HCT116 (cell line): Measurements from ENCODE around the gene CLDN14. TPM values are rescaled to one million over a fixed set of nuclear protein-coding genes. Genes with fewer than 3 reads are reported as not detected.

Experiments
- ATAC-seq: fragments of 200-7000 bp; cut with Tn5 transposase; 2 replicates; pipeline ENCODE4 v1.9.1; 2020; ENCODE audit warnings: mild to moderate bottlenecking, moderate library complexity
- BruUV-seq: library from RNA; stranded (reverse); fragments of 400-500 nt; replicated peaks from 2 replicates; lab custom pipeline; 2021; lab: Mats Ljungman, UMichigan
- CTCF ChIA-PET: fragments of 300-600 bp; sonication (Branson Sonifier 250); formaldehyde crosslinking; loops from one replicate; lab custom pipeline; 2021; ENCODE audit warnings: antibody characterized with exemption; lab: Charles Lee
- POLR2A ChIA-PET: fragments of 300-600, 350-600 bp; sonication (Branson Sonifier 250); formaldehyde crosslinking; loops from one replicate; lab custom pipeline; 2021; ENCODE audit warnings: antibody characterized with exemption; lab: Charles Lee
- RAD21 ChIA-PET, 2 experiments: fragments of 300-600 bp; sonication (Branson Sonifier 250); formaldehyde crosslinking; loops; one replicate each; lab custom pipeline; 2023; ENCODE audit warnings: low total read pairs in 2 of 2; ENCODE audit not compliant: uncharacterized antibody in 2 of 2, unreplicated experiment in 2 of 2, low non-redundant PET in 1 of 2; lab: Charles Lee
- DNase-seq: peaks from one replicate; pipeline ENCODE4 v3.0.0-alpha.2; 2010; ENCODE audit warnings: low read depth, low spot score
- H2AFZ ChIP-seq: fragments of 200-600 bp; shearing (Covaris generic), sonication (generic); 2 replicates; pipeline ENCODE4 v1.6.1; 2017; ENCODE audit warnings: low read depth, mixed run types, mixed read lengths, antibody characterized with exemption, low read length; ENCODE audit not compliant: poor library complexity, severe bottlenecking
- H3K27ac ChIP-seq: 2 replicates; pipeline ENCODE4 v1.5.1; 2012; ENCODE audit warnings: low read depth, low read length
- H3K27me3 ChIP-seq: fragments of 200-600 bp; sonication (generic); 2 replicates; pipeline ENCODE4 v1.6.1; 2016; ENCODE audit warnings: mixed run types, low read length, mixed read lengths; ENCODE audit not compliant: insufficient read depth
- H3K36me3 ChIP-seq, 2 experiments: fragments of 200-500 bp in 1 of 2; fragments of 200-600 bp in 1 of 2; sonication (Bioruptor generic) in 1 of 2; sonication (generic) in 1 of 2; 2 replicates each; pipeline versions ENCODE4 v1.5.1 to v1.6.1; 2014 to 2016; ENCODE audit warnings: low read length in 2 of 2, inconsistent platforms in 1 of 2, mixed read lengths in 1 of 2, mixed run types in 1 of 2; ENCODE audit not compliant: insufficient read depth in 2 of 2, control insufficient read depth in 1 of 2
- H3K4me1 ChIP-seq, 2 experiments: fragments of 200-600 bp in 1 of 2; sonication (generic) in 1 of 2; 2 replicates each; pipeline versions ENCODE4 v1.5.1 to v1.6.1; 2012 to 2017; ENCODE audit warnings: low read length in 2 of 2, inconsistent platforms in 1 of 2, mild to moderate bottlenecking in 1 of 2, mixed read lengths in 1 of 2, mixed run types in 1 of 2, moderate library complexity in 1 of 2; ENCODE audit not compliant: insufficient read depth in 2 of 2, control insufficient read depth in 1 of 2
- H3K4me2 ChIP-seq: fragments of 200-600 bp; sonication (generic); 2 replicates; pipeline ENCODE4 v1.6.1; 2017; ENCODE audit warnings: mixed run types, low read length, mixed read lengths
- H3K4me3 ChIP-seq, 2 experiments: fragments of 200-600 bp in 1 of 2; sonication (generic) in 1 of 2; replicated peaks in 1 of 2; 2 replicates each; pipeline ENCODE4 v1.5.1; 2011 to 2016; ENCODE audit warnings: low read length in 2 of 2, control low read depth in 1 of 2, low read depth in 1 of 2, mild to moderate bottlenecking in 1 of 2, mixed read lengths in 1 of 2, mixed run types in 1 of 2
- H3K79me2 ChIP-seq: fragments of 200-600 bp; sonication (generic); 2 replicates; pipeline ENCODE4 v1.6.1; 2017; ENCODE audit warnings: mild to moderate bottlenecking, mixed run types, low read length, moderate library complexity, mixed read lengths; ENCODE audit not compliant: insufficient read depth
- H3K9ac ChIP-seq: fragments of 200-600 bp; sonication (generic); 2 replicates; pipeline ENCODE4 v1.6.1; 2016; ENCODE audit warnings: low read length, mixed read lengths
- H3K9me2 ChIP-seq: fragments of 200-600 bp; sonication (generic), shearing (Covaris generic); 2 replicates; pipeline ENCODE4 v1.6.1; 2017; ENCODE audit warnings: mixed run types, mild to moderate bottlenecking, moderate library complexity; ENCODE audit not compliant: insufficient read depth
- H3K9me3 ChIP-seq, 2 experiments: fragments of 200-500 bp in 1 of 2; fragments of 200-600 bp in 1 of 2; sonication (Bioruptor generic) in 1 of 2; sonication (generic) in 1 of 2; 2 replicates each; pipeline ENCODE4 v1.6.1; 2014 to 2017; ENCODE audit warnings: low read length in 2 of 2, mixed read lengths in 2 of 2, inconsistent platforms in 1 of 2, low read depth in 1 of 2, mild to moderate bottlenecking in 1 of 2, mixed run types in 1 of 2, moderate library complexity in 1 of 2; ENCODE audit not compliant: control insufficient read depth in 1 of 2, insufficient read depth in 1 of 2
- H4K20me1 ChIP-seq: fragments of 200-600 bp; sonication (generic), shearing (Covaris generic); 2 replicates; pipeline ENCODE4 v1.6.1; 2017; ENCODE audit warnings: mixed run types, mild to moderate bottlenecking, moderate library complexity; ENCODE audit not compliant: insufficient read depth
- CEBPB ChIP-seq: IDR thresholded peaks from 2 replicates; pipeline ENCODE4 v1.6.1; 2012; ENCODE audit warnings: low read depth
- EGR1 ChIP-seq: IDR thresholded peaks from 2 replicates; pipeline ENCODE4 v1.6.1; 2012; ENCODE audit warnings: low read depth
- EZH2 ChIP-seq: fragments of 200-600 bp; sonication (generic); IDR thresholded peaks from 2 replicates; pipeline ENCODE4 v1.6.1; 2017; ENCODE audit warnings: antibody characterized with exemption, mixed run types
- EZH2phosphoT487 ChIP-seq: fragments of 200-600 bp; IDR thresholded peaks from 2 replicates; pipeline ENCODE4 v1.6.1; 2018; ENCODE audit warnings: antibody characterized with exemption, borderline replicate concordance
- FOSL1 ChIP-seq: IDR thresholded peaks from 2 replicates; pipeline ENCODE4 v1.6.1; 2012; ENCODE audit warnings: low read depth
- JUND ChIP-seq: IDR thresholded peaks from 2 replicates; pipeline ENCODE4 v1.6.1; 2012
- POLR2AphosphoS5 ChIP-seq: IDR thresholded peaks from 2 replicates; pipeline ENCODE4 v1.6.1; 2011; ENCODE audit warnings: mild to moderate bottlenecking, low read depth, low read length, moderate library complexity
- RAD21 ChIP-seq: IDR thresholded peaks from 2 replicates; pipeline ENCODE4 v1.6.1; 2012; ENCODE audit warnings: low read depth, mild to moderate bottlenecking
- SIN3A ChIP-seq: IDR thresholded peaks from 2 replicates; pipeline ENCODE4 v1.6.1; 2012; ENCODE audit warnings: low read depth
- SP1 ChIP-seq: IDR thresholded peaks from 2 replicates; pipeline ENCODE4 v1.6.1; 2012; ENCODE audit warnings: low read depth
- intact Hi-C: fragments of 100-400 bp; cut with micrococcal nuclease; formaldehyde crosslinking; loops from 2 replicates; pipeline ENCODE4 v1.10.0; 2022
- total RNA-seq: library from RNA; stranded (reverse); gene quantifications from one replicate; pipeline ENCODE4 v1.2.1, GENCODE V29; 2021; ENCODE audit not compliant: unreplicated experiment
- TF ChIP-seq, protein P1 (sequence below): IDR thresholded peaks from 2 replicates; pipeline ENCODE4 v1.6.1; 2012
- TF ChIP-seq, protein P2 (sequence below), 3 experiments: fragments of 200-600 bp in 1 of 3; sonication (generic) in 1 of 3; IDR thresholded peaks in 2 of 3; conservative IDR thresholded peaks in 1 of 3; 2 replicates each; pipeline ENCODE4 v1.5.1; 2012 to 2017; ENCODE audit warnings: low read depth in 2 of 3, low read length in 2 of 3, antibody characterized with exemption in 1 of 3, borderline replicate concordance in 1 of 3, control low read depth in 1 of 3, mild to moderate bottlenecking in 1 of 3, mixed read lengths in 1 of 3, mixed run types in 1 of 3, moderate library complexity in 1 of 3; ENCODE audit not compliant: insufficient read depth in 1 of 3
- TF ChIP-seq, protein P3 (sequence below): IDR thresholded peaks from 2 replicates; pipeline ENCODE4 v1.6.1; 2012; ENCODE audit warnings: low read depth
- TF ChIP-seq, protein P4 (sequence below): IDR thresholded peaks from 2 replicates; pipeline ENCODE4 v1.6.1; 2011; ENCODE audit warnings: mild to moderate bottlenecking, low read length, moderate library complexity; ENCODE audit not compliant: insufficient replicate concordance; ENCODE audit errors: extremely low read depth

CLDN14 gene
- total RNA-seq, 1 experiment from 2014 or later = not detected

DNA sequence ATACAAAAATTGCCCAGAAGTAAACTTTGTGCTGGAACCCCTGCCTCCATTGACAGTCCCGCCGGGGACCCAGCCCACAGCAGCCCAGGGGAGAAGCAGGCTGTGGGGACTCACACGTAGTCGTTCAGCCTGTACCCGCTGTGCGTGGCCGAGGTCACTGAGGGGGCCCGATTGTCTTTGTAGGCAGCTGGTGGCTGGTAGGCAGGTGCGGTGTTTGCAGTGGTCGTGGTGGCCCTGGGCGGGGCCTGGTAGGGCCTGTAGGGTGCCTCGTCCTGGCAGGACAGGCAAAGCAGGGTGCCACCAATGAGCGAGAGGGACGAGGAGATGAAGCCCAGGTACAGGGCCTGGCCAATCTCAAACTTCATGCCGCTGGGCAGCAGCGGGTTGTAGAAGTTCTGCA is 19.1 kb downstream of the CLDN14 start:
- H2AFZ ChIP-seq = no peak overlapping the region
- ChIA-PET CTCF (no interaction called here), RAD21 (no interaction called here), POLR2A (no interaction called here)
- ATAC-seq (no peak), DNase-seq (no peak)
- H3K9me2 ChIP-seq = no peaks in the 10 kb centered on the region
- H3K36me3 ChIP-seq = no peaks in the 10 kb centered on the region
- H3K4me1 ChIP-seq = no peaks in the 10 kb centered on the region
- no peak overlapping the region for H3K4me2 ChIP-seq
- no peaks in the 10 kb centered on the region; the same call in 1 of the 2 replicates for H3K27me3 ChIP-seq
- BruUV-seq = no TSS peak
- intact Hi-C loops = no loop called here
- no peak overlapping the region for H3K4me3 ChIP-seq
- no peaks in the 10 kb centered on the region for H3K79me2 ChIP-seq
- no peaks in the 10 kb centered on the region for H4K20me1 ChIP-seq
- H3K9me3 ChIP-seq = no peaks in the 10 kb centered on the region
- no peak overlapping the region for H3K9ac ChIP-seq
- no peak overlapping the region for H3K27ac ChIP-seq
- TF ChIP-seq, protein P1, sequence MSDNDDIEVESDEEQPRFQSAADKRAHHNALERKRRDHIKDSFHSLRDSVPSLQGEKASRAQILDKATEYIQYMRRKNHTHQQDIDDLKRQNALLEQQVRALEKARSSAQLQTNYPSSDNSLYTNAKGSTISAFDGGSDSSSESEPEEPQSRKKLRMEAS = no peak
- TF ChIP-seq SP1 (no peak), JUND (no peak), RAD21 (no peak), EGR1 (no peak), EZH2 (no peak), EZH2phosphoT487 (no peak)

DNA sequence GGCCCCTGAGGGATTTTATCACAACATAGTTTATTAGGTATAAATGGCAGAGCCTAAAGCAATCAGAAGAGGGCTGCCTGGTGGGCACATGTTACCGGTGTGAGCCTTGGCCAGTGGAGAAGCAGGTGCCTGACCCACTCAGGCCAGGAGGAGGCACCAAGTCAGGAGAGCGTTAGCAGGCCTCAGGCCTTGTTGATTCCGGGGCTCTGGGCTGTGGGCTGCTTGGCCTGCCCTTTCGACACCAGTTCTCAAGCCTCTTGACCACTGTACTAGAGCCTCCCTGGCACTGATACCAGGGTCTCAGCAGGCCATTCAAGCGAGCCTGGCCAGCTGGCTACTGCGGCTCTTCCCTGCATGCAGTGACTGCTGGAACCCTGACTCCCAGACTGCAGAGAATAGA is 20.8 kb downstream of the CLDN14 start:
- ChIA-PET RAD21 (no interaction called here), POLR2A (no interaction called here), CTCF (no interaction called here)
- no peak overlapping the region for H3K4me3 ChIP-seq
- no peaks in the 10 kb centered on the region for H3K79me2 ChIP-seq
- H3K9me3 ChIP-seq = no peaks in the 10 kb centered on the region
- H3K9me2 ChIP-seq = no peaks in the 10 kb centered on the region
- ATAC-seq (no peak), DNase-seq (no peak)
- intact Hi-C loops = no loop called here
- H2AFZ ChIP-seq = no peak overlapping the region
- H3K9ac ChIP-seq = no peak overlapping the region
- no peak overlapping the region for H3K27ac ChIP-seq
- no peak overlapping the region for H3K4me2 ChIP-seq
- no peaks in the 10 kb centered on the region for H3K27me3 ChIP-seq
- no TSS peak for BruUV-seq
- H3K36me3 ChIP-seq = no peaks in the 10 kb centered on the region
- no peaks in the 10 kb centered on the region for H4K20me1 ChIP-seq
- H3K4me1 ChIP-seq = no peaks in the 10 kb centered on the region
- TF ChIP-seq FOSL1 (no peak), JUND (no peak), SIN3A (no peak), CEBPB (no peak), EGR1 (no peak), POLR2AphosphoS5 (no peak), EZH2phosphoT487 (no peak)
- TF ChIP-seq, protein P2, sequence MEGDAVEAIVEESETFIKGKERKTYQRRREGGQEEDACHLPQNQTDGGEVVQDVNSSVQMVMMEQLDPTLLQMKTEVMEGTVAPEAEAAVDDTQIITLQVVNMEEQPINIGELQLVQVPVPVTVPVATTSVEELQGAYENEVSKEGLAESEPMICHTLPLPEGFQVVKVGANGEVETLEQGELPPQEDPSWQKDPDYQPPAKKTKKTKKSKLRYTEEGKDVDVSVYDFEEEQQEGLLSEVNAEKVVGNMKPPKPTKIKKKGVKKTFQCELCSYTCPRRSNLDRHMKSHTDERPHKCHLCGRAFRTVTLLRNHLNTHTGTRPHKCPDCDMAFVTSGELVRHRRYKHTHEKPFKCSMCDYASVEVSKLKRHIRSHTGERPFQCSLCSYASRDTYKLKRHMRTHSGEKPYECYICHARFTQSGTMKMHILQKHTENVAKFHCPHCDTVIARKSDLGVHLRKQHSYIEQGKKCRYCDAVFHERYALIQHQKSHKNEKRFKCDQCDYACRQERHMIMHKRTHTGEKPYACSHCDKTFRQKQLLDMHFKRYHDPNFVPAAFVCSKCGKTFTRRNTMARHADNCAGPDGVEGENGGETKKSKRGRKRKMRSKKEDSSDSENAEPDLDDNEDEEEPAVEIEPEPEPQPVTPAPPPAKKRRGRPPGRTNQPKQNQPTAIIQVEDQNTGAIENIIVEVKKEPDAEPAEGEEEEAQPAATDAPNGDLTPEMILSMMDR (IDR thresholded peaks at IDR 0.05 in 2 of 3, conservative IDR thresholded peaks at IDR 0.05 in 1 of 3; ENCODE audit: borderline replicate concordance in 1 of 3, insufficient read depth in 1 of 3, low read depth in 2 of 3, low read length in 2 of 3) = no peak
- TF ChIP-seq, protein P3, sequence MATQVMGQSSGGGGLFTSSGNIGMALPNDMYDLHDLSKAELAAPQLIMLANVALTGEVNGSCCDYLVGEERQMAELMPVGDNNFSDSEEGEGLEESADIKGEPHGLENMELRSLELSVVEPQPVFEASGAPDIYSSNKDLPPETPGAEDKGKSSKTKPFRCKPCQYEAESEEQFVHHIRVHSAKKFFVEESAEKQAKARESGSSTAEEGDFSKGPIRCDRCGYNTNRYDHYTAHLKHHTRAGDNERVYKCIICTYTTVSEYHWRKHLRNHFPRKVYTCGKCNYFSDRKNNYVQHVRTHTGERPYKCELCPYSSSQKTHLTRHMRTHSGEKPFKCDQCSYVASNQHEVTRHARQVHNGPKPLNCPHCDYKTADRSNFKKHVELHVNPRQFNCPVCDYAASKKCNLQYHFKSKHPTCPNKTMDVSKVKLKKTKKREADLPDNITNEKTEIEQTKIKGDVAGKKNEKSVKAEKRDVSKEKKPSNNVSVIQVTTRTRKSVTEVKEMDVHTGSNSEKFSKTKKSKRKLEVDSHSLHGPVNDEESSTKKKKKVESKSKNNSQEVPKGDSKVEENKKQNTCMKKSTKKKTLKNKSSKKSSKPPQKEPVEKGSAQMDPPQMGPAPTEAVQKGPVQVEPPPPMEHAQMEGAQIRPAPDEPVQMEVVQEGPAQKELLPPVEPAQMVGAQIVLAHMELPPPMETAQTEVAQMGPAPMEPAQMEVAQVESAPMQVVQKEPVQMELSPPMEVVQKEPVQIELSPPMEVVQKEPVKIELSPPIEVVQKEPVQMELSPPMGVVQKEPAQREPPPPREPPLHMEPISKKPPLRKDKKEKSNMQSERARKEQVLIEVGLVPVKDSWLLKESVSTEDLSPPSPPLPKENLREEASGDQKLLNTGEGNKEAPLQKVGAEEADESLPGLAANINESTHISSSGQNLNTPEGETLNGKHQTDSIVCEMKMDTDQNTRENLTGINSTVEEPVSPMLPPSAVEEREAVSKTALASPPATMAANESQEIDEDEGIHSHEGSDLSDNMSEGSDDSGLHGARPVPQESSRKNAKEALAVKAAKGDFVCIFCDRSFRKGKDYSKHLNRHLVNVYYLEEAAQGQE = no peak
- TF ChIP-seq, protein P4, sequence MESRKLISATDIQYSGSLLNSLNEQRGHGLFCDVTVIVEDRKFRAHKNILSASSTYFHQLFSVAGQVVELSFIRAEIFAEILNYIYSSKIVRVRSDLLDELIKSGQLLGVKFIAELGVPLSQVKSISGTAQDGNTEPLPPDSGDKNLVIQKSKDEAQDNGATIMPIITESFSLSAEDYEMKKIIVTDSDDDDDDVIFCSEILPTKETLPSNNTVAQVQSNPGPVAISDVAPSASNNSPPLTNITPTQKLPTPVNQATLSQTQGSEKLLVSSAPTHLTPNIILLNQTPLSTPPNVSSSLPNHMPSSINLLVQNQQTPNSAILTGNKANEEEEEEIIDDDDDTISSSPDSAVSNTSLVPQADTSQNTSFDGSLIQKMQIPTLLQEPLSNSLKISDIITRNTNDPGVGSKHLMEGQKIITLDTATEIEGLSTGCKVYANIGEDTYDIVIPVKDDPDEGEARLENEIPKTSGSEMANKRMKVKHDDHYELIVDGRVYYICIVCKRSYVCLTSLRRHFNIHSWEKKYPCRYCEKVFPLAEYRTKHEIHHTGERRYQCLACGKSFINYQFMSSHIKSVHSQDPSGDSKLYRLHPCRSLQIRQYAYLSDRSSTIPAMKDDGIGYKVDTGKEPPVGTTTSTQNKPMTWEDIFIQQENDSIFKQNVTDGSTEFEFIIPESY = no peak
